AG04449 (cell line): ENCODE measurements around the gene PRCC.

Source experiments
- CTCF ChIA-PET: fragments of 350-600 bp; formaldehyde crosslinking; extraction: SDS; loops from one replicate; lab custom pipeline; 2021; ENCODE audit warnings: antibody characterized with exemption; lab: Yijun Ruan, JAX
- POLR2A ChIA-PET: fragments of 400-600, 350-600 bp; formaldehyde crosslinking; extraction: SDS; loops from one replicate; lab custom pipeline; 2020; ENCODE audit warnings: antibody characterized with exemption, inconsistent platforms; lab: Yijun Ruan, JAX
- DNase-seq: peaks from one replicate; pipeline ENCODE4 v3.0.0-alpha.2; 2010; ENCODE audit warnings: low read depth, low spot score
- H3K4me3 ChIP-seq: 2 replicates; pipeline ENCODE4 v1.5.1; 2011; ENCODE audit warnings: low read depth, mild to moderate bottlenecking, control low read depth, low read length
- TF ChIP-seq, protein P1 (sequence below): IDR thresholded peaks from one replicate; pipeline ENCODE4 v1.5.1; 2011; ENCODE audit warnings: mild to moderate bottlenecking, moderate library complexity, low read length, control low read depth, inconsistent platforms; ENCODE audit not compliant: insufficient read depth; ENCODE audit errors: missing control alignments

Gene PRCC

DNA sequence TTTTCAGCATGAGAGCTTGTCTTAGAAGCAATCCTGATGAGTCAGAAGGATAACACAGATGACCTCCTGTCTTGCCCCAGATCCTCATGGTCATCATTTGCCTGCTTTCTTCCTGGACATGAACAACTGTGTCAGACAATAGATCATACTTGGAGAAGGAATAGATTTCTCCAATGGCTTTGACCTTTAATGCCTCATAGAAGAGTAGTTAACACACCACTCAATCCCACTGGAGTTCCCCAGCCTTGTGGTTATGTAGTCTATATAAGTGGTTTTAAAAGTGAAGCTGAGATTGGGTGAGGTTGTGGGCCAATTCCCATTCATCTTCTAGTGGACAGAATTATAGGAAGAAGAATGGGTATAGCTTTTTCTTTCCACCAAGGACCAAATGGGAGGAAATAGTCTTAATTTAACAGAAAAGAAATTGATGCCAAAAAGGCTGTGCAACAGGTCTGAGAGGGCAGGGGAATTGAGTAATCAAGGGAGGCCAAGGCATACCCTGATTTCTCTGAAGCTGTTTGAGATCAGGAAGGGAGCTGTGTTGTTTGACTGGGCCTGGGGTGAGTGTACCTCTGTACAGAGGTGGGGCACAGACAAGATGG, 14.4 kb downstream of the PRCC start:
- CTCF ChIA-PET: interaction anchor here (0.9 to 3.1 kb wide), 15 partner anchors 9 to 109 kb away, joined by 3 to 22 read pairs (median 7); partner anchors contain the start of genes ISG20L2, METTL25B and NTRK1
- no peak for DNase-seq
- H3K4me3 ChIP-seq: no peak overlapping the region
- POLR2A ChIA-PET: no interaction called here
- TF ChIP-seq, protein P1, sequence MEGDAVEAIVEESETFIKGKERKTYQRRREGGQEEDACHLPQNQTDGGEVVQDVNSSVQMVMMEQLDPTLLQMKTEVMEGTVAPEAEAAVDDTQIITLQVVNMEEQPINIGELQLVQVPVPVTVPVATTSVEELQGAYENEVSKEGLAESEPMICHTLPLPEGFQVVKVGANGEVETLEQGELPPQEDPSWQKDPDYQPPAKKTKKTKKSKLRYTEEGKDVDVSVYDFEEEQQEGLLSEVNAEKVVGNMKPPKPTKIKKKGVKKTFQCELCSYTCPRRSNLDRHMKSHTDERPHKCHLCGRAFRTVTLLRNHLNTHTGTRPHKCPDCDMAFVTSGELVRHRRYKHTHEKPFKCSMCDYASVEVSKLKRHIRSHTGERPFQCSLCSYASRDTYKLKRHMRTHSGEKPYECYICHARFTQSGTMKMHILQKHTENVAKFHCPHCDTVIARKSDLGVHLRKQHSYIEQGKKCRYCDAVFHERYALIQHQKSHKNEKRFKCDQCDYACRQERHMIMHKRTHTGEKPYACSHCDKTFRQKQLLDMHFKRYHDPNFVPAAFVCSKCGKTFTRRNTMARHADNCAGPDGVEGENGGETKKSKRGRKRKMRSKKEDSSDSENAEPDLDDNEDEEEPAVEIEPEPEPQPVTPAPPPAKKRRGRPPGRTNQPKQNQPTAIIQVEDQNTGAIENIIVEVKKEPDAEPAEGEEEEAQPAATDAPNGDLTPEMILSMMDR: no peak

DNA sequence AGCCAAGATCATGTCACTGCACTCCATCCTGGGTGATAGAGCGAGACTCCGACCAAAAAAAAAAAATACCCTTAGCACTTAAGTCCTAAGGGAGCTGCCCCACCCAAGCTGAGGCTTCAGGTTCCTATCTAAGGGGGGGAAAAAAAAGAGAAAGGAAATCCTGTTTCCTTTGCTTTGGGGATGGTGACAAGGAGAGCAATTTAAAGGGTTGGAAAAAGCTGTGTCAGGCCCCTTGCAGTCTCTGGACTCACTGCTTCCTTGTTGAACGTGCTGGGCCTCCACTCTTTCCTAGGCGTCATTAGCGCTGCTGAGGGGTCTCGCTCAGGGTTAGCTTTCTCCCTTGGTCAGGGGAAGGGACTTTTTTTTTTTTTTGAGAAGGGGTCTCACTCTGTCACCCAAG, 18.1 kb downstream of the PRCC start:
- no peak for DNase-seq
- CTCF ChIA-PET: interaction anchor here (1.1 to 2.4 kb wide), 5 partner anchors 11 to 74 kb away, joined by 3 to 24 read pairs (median 6); no protein-coding TSS in a partner anchor
- no peak overlapping the region for H3K4me3 ChIP-seq
- POLR2A ChIA-PET: no interaction called here
- TF ChIP-seq, protein P1: no peak

DNA sequence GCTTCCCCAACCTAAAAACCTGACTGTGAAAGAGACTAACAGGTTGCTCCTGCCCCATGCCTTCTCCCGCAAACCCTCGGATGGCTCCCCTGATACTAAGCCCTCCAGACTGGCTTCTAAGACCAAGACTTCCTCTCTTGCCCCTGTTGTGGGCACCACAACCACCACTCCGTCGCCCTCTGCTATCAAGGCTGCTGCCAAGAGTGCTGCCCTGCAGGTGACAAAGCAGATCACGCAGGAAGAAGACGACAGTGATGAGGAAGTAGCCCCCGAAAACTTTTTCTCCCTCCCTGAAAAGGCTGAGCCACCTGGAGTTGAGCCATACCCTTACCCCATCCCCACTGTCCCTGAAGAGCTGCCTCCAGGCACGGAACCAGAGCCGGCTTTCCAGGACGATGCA, 19.3 kb downstream of the PRCC start:
- no peak overlapping the region for H3K4me3 ChIP-seq
- ChIA-PET POLR2A (no interaction called here), CTCF (interaction anchor here (1.9 to 4.0 kb wide), 4 partner anchors 10 to 74 kb away, joined by 9 to 22 read pairs (median 10); partner anchors contain the start of gene NTRK1)
- TF ChIP-seq, protein P1: no peak
- no peak for DNase-seq

DNA sequence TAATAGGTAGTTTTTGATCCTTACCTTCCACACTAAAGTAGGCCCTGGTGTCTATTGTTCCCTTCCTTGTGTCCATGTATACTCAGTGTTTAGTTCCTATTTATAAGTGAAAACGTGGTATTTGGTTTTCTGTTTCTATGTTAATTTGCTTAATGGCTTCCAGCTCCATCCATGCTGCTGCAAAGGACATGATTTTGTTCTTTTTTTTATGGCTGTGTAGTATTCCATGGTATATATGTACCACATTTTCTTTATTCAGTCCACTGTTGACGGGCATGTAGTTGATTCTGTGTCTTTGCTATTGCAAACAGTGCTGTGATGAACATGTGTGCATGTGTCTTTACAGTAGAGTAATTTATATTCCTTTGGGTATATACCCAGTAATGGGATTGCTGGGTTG, 20.8 kb downstream of the PRCC start:
- TF ChIP-seq, protein P1: no peak
- POLR2A ChIA-PET: no interaction called here
- no peak for DNase-seq
- CTCF ChIA-PET: interaction anchor here (0.8 to 16.1 kb wide), 8 partner anchors 9 to 138 kb away, joined by 3 to 333 read pairs (median 8); partner anchors contain the start of genes NTRK1 and PEAR1
- H3K4me3 ChIP-seq: no peak overlapping the region

DNA sequence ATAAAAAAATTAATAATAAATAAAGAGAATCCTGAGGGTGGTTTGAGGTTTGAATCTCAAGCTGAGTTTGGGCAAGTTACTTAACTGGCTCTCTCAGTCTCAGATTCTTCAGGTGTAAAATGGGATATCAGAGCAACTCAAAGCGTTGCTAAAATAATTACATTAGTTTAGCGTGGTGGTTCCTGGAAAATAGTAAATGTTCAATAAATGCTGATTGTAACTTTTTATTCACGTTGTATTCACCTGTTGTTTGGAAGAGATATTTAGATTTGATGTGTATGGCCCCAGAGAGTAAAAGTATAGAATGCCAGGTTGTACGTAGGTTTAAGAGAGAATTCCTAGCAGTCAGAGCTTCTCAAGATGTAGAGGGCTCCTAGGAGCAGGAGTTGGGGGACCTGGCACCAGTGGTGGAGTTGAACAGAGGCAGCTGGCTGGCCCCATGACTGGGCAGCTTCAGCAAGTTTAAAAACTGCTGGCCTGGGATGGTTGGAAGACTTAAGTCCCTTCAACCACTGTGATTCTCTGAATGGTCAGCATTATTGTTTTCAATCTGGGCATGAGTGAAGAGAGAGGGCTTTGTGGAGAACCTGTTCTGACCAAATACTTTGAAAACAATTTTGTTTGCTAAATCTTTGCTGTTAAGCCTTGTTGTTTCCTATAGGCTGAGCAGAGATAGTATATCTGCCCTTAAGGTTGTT, 22.4 kb downstream of the PRCC start:
- POLR2A ChIA-PET: interaction anchor here (0.6 kb wide), 1 partner anchor 19 kb away, joined by 3 read pairs; no protein-coding TSS in a partner anchor
- TF ChIP-seq, protein P1: no peak
- DNase-seq: no peak
- CTCF ChIA-PET: interaction anchor here (1.0 to 29.3 kb wide), 8 partner anchors 7 to 132 kb away, joined by 3 to 476 read pairs (median 10); partner anchors contain the start of genes INSRR, NTRK1 and PEAR1
- H3K4me3 ChIP-seq: no peak overlapping the region
